Suppressor macrophage treated with lipopolysaccharide for 4 hours (primary cell): ENCODE results near the gene POLR2B.
A peak's percentile ranks its signal among the peaks of the same experiment; 100 is the strongest.
"Not testable (repeated sequence)": the region's sequence is repeated elsewhere in the genome, so short reads cannot be mapped to it uniquely, and the experiment has no call there.

Experiments used
- DNase-seq: peaks from one replicate; pipeline ENCODE4 v3.0.0-alpha.2; 2020

Gene POLR2B

DNA sequence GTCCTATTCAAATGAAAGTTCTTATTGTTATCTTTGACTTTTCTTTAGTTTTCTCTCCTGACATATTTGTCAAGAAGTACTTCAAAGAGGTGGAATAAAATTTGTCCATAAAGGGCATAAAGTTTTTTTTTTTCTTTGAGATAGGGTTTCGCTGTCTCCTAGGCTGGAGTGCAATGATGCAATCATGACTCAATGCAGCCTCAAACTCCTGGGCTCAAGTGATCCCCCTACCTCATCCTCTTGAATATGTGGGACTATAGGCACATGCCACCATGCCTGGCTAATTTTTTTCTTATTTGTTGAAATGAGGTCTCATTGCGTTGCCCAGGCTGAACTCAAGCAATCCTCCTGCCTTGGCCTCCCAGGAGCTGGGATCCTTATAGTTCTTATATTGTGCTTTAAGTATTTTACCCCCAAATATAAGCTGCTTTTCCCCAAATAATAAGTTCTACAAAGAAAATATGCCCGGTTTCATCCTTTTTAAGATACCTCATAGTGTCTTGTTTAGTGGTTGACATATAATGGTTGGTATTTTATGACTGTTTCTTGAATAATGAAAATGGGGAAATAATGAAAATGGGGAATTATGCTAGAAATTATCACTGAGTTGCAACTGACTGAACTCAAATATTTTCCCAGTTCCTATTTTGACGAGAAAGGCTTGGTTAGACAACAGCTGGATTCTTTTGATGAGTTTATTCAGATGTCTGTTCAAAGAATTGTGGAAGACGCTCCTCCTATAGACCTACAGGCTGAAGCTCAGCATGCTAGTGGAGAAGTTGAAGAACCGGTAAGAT lies 11.6 kb downstream of the POLR2B start:
- DNase-seq = peak; percentile 61

DNA sequence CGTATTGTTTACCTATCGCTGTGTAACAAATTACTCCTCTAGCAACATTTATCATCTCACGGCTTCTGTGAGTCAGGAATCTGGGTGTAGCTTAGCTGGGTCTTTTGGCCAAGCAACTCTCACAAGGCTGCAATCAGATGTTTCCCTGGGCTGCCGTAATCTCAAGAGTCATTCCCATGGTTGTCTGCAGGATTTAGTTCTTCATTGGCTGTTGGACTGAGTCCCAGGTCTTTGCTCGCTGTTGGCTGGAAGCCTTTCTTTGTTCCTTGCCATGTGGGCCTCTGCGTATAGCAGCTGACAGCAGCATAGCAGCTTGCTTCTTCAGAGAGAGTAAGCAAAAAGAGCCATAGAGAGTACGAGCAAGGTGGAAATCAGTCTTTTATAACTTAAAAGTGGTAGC lies 16.8 kb downstream of the POLR2B start:
- DNase-seq = no peak

DNA sequence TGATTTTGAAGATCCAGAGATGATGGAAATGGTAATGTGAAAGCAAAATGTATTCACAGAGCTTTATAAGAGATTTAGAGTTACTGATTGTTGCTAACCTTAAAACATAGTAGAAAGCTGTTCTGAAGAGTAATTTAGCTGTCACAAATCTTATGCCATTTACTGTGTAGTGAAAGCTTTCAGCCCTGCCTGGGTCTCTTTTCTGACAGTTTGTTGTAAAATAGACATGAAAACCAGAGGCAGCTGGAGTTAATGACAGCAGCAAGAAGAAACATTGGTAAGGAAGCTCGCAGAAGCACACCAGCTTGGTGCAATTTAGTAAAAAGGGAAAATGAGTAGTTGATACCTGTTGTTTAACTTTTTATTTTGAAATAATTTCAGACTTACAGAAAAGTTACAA lies 21.1 kb downstream of the POLR2B start:
- no peak for DNase-seq

DNA sequence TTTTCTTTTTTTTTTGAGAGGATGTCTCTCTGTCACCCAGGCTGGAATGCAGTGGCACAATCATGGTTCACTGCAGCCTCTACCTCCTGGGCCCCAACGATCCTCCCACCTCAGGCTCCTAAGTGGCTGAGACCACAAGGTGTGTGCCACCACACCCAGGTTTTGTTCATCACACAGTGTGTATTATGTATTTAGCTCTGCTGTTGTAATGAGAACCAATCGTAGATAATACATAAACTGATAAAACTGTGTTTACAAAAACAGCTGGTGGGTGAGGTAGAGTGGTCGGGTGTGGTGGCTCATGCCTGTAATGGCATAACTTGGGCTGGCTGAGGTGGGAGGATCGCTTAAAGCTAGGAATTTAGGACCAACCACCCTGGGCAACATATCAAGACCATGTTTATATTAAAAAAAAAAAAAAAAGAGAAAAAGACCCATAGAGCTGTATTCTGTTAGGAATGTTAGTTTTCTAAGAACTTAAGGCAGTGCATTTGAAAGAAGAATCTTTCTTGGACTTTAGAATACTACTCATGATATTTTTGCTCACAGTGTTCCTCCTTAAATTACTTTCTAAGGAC lies 34.9 kb downstream of the POLR2B start:
- DNase-seq = no peak

DNA sequence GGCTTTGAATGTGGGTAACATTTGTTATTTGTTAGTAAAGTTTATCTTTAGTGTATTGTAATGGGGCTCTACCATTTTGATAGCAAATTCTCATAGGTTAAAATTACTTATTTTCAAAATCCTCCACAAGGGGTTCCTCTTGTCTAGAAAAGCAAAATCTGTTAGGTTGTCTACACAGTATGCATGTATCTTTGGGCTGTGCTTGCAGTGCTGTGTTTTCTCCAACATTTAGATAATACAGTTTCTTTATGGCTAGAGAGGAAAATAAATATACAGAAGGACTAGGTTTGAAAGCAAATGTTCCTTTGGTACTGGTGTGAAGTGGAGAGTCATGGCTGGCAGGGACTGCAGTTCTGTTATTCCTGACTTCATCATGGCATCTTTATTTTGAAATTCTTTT lies 40.3 kb downstream of the POLR2B start:
- DNase-seq = no peak

DNA sequence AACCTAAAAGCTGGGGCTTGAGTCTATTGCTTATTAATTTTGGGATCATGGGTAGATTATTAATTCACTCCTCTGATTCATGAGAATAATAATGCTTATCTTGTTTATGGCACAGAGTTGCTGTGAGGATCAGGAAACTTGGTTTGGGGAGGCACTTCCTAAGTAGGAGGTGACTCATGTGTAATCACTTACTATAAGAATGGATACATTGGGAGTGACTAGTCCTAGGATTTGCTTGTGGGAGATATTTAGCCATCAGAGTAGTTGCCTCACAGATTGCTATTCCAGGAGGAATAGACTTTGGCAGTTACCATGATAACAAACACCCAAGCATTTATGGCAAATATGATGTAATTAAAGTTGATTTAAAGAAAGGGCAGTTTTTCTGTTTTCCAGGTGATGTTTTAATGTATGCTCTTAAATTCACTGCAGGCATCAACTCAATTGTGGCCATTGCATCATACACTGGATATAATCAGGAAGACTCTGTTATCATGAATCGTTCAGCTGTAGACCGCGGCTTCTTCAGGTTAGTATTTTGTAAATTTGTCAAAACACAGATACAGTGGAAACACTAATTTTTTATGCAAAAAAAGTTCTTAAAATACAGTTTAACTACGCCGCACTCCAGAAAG lies 41.9 kb downstream of the POLR2B start:
- DNase-seq = no peak

DNA sequence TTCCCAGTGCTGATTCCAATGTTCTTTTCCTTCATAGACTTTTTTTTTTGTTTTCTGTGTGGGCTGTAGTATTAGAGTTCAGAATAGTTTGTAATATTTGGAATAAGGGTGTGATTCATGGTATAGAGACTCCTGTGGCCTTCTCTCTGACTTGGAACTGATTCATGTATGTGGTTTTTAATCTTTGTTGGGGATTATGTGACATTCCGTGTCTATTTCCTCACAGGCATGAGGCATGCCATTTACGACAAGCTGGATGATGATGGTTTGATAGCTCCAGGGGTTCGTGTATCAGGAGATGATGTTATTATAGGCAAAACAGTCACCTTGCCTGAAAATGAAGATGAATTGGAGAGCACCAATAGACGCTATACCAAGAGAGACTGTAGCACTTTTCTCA lies 44.4 kb downstream of the POLR2B start:
- DNase-seq = no peak

DNA sequence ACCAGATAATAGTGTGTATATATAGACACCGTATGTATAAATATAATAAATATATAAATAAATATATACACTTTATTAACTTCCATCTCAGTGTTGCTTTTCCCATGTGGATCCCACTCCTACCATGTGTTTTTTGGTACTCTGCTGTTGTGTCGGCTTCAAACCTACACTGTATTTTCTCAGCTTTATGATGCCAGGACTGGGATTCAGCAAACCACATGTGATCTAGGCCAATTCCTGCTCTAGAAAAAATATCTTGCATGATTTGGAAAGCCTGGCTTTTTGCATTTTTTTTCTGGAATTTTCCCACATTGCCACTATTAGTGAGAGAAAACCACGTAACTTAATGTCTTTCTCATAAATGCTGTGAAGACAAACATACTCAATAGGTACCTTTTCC lies 55.8 kb downstream of the POLR2B start:
- DNase-seq = no peak

DNA sequence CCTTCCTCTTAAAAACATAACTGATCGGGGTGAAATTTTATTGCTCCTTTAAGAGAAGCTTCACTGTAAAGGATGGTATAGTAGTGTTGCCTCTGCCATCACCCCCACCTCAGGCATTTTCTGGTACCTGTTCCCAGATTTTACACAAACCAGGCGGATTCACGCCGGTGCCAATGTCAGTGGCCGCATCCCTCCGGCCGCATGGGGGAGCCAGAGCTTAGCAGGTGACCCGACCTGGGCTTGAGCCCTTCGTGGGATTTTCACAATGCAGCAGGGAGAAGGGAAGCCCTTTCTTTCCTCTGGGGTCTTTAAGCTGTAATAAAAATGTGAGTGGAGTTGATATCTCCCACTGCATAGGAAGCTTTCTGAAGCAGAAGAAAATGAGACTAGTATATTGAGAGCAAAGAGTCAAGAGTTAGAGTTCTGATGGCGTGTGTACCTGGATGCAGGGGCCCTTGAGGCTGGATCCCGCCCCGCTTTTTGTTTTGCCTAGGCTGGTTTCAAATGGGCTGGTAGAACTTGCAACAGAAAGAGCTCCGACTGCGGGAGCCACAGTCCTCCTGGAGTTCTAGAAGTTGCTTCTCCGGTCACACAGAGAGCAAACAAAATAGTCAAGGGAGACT lies 59.4 kb downstream of the POLR2B start:
- peak; percentile 56 for DNase-seq

DNA sequence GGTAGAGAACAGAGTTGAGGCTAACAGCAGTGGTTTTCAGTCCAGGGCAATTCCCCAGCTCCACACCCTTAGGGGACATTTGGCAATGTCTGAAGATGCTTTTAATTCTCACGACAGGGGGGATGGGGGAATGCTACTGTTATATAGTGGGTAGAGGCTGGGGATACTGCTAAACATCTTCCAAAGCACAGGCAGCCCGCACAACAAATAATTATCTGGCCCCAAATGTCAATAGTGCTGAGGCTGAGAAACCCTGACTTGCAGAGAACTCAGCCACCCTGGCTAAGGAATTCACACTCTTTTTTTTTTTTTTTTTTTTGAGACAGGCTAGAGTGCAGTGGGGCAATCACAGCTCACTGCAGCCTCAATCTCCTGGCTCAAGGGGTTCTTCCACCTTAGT lies 60.6 kb downstream of the POLR2B start:
- no peak for DNase-seq

DNA sequence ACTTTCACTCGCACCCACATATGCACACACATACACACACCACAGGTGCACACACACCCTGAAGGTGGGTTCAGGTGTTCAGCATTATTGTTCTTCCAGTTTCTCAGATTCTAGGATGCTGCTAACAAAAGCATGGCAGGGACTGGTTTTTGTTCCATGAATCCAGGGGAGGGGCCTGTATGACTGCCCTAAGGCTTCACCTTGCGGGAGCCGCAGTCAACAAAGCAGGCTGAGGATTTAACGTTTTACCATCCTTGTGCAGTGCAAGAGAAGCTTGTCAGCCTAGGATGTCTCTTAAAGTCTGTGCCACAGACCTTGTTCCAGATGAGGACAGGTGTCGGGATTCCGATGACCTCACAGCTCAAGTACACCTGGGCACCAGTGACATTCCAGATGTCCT lies 61.8 kb downstream of the POLR2B start:
- DNase-seq = no peak

DNA sequence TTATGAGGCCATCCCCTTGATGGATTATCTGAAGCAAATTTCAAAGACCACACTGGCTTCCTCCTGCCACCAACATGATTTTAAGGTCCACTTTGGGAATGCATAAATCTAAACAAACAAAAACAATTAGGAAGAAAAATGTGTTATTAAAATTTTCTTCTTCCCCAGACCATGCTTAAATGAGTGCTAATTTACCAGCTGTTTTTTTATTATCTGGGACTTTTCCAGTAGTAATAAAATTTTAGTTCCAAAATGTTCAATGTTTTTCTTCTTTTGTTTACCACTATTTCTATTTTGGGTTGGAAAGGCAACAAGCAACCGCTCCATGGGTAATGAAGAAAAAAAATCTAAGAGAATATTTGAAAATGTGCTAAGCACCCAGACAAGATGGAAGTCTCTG lies 62.3 kb downstream of the POLR2B start:
- no peak for DNase-seq

DNA sequence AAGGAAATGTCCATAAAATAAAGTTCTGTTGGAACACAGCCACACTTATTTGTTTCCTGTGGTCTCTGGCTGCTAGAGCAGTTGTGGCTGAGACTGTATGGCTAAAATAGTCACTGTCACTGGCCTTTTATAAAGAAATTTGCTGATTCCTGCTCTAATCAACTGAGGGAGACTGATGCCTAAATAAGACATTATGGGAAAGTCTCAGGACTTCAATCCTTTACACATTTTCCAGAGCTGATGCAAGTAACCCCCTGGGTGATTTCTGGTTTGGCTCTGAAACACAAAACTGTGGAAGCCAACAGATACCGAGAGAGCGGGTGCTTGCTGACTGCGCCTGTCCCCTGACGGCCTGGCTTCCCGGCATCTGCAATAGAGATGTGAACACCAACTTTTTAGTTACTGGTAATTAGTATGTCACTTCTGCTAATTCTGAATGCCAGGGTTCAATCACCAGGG lies 64.0 kb downstream of the POLR2B start:
- DNase-seq = no peak

DNA sequence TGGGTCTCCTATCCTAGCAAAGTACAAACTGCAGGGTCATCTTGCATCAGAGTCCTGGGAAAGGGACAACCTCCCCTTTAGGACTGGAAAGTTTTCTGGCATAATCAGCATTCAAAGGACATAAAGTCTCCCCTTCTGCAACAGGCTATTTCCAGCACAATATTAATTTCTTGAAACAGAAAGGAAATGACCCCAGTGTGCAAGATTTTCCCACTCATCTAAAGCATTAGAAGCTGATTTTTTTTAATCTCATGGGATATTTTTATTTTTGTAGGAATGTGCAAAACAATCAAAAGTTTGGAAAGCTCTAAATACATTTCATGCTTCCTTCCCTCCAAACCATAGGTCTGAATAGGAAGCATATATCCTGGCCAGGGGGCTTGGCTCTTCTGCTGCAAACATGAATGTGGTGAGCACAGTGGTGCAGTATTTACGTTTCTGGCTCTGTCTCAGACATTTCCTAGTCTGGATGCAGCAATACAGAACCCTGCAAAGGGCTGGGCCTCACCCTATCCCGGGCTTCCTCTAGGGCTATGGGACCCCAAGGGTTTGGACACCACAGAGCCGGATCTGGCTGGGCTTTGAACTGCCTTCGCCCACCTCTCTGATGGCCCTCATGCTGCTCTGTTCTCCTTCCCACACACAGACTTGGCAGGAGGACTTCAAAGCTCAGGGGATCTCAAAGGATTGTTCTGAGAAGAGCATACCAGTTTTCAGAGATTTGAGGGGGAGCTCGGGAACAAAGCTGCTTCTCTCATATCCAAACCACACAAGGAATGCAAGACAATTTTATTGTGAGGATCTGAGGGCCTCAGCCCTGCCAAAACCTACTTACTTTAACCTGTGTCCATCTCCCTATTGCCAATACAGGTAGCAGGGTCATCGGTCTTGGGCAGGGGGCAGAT lies 64.9 kb downstream of the POLR2B start:
- no peak for DNase-seq

DNA sequence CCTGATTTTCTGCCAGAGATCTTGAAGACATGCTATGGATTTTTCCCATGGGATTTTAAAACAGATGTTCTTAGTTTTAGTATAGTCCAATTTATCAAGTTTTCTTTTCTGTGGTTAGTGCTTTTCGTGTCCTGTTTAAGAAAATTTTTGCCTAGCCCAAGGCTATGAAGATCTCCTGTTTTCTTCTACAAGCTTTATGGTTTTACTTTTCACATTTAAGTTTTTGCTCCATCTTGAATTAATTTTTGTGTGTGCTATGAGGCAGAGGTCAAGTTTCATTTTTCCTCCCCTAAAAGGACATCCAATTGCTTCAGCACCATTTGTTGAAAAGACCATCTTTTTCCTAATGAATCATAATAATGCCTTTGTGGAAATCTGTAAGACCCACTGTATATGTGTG lies 65.6 kb downstream of the POLR2B start:
- no peak for DNase-seq

DNA sequence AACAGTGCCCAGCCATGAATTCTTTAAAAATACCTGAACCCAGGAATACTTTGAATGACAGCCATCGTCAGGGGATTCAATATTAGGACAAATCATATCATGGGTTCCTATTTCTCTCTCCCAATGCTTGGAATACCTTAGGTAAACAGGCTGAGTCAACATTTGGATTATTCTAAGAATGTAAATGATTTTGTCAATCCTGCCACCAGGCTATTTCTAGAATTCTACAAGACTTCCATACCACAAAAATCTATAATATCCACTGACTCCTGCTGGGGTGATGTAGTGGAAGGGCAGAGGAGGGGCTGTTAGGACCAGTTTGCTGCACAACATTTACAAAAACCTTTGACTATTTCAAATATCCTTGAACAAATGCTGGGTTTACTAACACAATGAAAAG lies 66.3 kb downstream of the POLR2B start:
- DNase-seq = no peak

DNA sequence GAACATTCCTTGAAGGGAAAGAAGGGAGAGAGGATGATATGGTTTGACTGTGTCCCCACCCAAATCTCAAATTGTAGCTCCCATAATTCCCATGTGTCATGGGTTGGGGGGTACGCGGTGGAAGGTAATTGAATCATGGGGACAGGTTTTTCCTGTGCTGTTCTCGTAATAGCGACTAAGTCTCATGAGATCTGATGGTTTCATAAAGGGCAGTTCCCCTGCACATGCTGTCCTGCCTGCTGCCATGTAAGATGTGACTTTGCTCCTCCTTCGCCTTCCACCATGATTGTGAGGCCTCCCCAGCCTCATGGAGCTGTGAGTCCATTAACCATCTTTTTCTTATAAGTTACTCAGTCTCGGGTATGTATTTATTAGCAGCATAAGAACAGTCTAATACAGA lies 68.3 kb downstream of the POLR2B start:
- DNase-seq = not testable (repeated sequence)

DNA sequence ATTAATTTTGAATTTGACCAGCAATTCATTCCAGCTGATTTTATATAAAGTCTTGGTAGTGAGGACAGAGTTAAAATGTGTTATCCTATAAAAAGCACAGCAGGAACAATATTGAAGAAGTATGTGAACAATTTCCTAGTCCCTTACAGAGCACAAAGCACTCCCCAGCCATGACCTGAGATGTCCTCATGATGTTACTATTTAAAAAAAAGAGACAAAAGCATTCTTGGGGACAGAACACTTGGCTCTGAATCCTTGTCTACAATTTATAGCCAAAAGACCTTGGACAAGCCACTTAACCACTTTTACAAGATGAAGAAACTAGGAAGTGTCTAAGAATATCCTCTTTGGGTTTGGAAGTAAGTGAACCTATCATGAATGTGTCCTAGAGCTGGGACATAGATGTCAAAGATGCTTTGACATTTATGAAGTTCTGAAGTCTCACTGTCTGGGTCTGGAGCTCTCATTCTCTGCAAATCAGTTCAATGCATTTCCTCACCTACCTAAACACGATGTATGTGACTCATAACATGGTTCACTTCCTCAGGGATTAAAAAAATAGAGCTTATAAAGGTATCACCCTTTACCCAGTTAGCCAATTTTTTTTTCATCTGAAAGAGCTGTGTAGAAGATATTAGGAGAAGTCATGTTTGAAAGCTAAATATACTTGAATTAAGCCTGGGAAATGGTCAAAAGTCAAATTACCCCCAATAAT lies 70.1 kb downstream of the POLR2B start:
- no peak for DNase-seq

DNA sequence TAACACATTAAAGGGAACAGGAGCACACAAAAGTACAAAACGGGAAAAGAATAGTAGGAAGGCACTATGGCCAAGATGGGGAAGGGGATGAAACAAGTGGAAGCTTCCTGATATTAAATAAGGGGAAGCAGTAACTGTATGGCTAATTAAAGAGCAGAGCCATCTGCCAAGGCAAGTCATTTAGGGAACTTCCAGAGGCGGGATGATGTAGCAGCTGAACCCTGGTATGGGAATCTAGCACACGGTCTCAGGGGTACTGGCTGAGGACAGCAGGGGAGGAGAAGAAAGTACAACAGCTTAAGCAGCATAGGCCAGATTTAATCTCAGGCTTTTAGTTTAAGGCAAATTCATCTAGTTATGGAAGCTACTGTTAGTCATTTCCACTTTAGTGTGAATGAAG lies 72.4 kb downstream of the POLR2B start:
- peak; percentile 80 for DNase-seq

DNA sequence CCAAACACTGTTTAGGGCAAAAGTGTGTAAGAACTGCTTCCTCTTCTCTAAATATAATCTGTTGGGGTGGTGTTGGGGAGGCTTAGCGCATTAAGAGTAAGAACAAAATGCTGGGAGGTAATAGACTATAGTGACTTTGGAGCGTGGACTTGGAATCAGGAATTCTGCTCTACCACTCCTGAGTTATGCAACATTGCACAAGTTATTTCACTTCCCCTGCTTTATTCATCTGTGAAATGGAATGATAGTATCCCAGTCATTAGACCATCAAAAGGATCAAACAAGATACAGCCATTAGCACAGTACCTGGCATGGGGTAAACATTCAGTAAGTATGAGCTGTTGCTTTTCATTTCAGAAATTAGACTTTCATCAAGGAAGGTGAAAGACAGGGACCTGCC lies 72.8 kb downstream of the POLR2B start:
- DNase-seq = no peak

DNA sequence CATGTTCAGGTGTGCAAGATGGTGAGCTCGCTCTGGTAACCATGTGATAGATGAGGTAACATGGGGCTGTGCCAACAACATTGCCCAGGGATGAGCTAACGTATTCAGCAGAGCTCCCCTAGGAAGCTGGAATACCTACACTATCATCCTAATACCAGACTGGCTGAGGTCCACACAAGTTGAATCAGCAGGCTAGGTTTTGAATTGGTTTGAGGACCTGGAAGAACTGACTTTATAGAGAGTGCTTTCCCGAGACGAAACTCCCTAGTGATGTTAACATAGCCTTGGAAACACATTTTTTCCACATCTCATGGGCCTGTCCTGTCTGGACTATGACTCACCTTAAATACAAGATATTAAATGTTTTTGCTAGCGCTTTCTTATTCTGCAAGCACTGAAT lies 74.8 kb downstream of the POLR2B start:
- DNase-seq = no peak

DNA sequence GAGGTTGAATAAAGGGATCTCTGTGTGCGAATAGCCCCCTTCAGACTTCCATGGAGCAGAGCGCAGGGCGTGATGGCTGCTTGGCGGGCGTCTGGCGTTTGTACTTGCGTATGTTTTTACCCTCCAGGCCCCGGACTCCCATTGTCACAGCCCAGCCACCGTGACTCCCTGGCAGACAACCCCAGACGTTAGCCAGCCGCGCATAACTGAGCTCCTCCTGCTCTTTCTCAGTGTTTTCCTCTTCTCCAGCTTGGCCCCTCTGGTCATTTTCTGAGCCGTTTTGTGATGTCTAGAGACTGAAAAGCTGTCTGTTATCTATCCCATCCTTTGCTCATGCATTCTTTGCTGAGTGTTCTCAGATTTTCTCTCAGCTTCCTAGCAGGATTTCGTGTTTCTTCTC lies 77.2 kb downstream of the POLR2B start:
- no peak for DNase-seq
